Osteocyte (in vitro differentiated cells): ENCODE data around the gene SUPT4H1. TPM values are rescaled to one million over a fixed set of nuclear protein-coding genes. Genes with fewer than 3 reads are reported as not detected.

Experiments used
- DNase-seq: peaks from one replicate; pipeline ENCODE4 v3.0.0; 2021; ENCODE audit warnings: mixed read lengths; ENCODE audit not compliant: unreplicated experiment; ENCODE audit errors: extremely low spot score
- H3K27ac Mint-ChIP-seq: one replicate; pipeline ENCODE4 v1.8.0; 2021; ENCODE audit warnings: mild to moderate bottlenecking, mixed read lengths; ENCODE audit not compliant: unreplicated experiment
- H3K27me3 Mint-ChIP-seq: one replicate; pipeline ENCODE4 v1.8.0; 2021; ENCODE audit warnings: mixed read lengths; ENCODE audit not compliant: unreplicated experiment
- H3K36me3 Mint-ChIP-seq: one replicate; pipeline ENCODE4 v1.8.0; 2021; ENCODE audit warnings: mixed read lengths; ENCODE audit not compliant: unreplicated experiment
- H3K4me1 Mint-ChIP-seq: one replicate; pipeline ENCODE4 v1.8.0; 2021; ENCODE audit warnings: mixed read lengths; ENCODE audit not compliant: unreplicated experiment
- H3K4me3 Mint-ChIP-seq: one replicate; pipeline ENCODE4 v1.8.0; 2021; ENCODE audit warnings: mild to moderate bottlenecking, moderate library complexity, mixed read lengths; ENCODE audit not compliant: unreplicated experiment
- H3K9me3 Mint-ChIP-seq: one replicate; pipeline ENCODE4 v1.8.0; 2021; ENCODE audit warnings: mixed read lengths; ENCODE audit not compliant: unreplicated experiment
- total RNA-seq: library from RNA; stranded (reverse); gene quantifications from 2 replicates; pipeline ENCODE4 v1.2.1, GENCODE V29; 2021
- TF ChIP-seq, protein P1 (sequence below): fragments of 200-600 bp; sonication (generic); IDR thresholded peaks from 2 replicates; pipeline ENCODE4 v1.5.0; 2021; ENCODE audit warnings: antibody characterized with exemption, mild to moderate bottlenecking, moderate library complexity

The SUPT4H1 gene
- total RNA-seq, 1 donor from 2014 or later: 77.0 TPM

DNA sequence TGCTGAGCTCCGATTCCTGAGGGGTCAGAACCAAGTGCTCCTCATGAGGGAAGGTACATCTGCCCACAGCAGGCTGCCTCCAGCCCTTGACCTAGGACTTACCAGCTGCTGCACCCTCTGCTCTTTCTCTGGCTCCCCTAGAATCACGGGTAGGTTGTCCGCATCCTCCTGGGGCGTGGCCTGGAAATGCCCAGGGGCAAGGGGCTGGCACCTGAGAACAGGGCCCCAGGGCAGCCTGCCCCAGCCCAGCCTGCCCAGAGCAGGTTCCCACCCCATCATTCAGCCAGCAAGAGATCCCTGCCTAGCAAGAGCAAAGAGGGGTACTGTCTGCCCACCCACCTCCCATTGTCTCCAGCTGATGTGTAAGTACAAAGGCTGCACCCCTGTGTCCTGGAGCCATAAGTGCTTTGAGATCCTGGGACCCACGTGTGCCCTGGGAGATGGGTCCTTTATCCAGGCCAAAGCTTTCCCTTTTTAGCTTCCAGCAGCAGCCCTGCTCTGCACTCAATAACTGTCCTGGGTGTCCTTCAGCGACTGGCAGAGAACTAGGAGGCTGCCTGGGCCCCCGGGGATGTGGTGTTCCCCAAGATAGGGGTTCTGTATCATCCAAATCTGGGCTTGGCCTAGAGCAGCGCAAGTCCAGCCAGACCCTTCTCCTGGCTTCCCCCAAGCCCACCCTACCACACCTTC, 28.5 kb downstream of the SUPT4H1 start:
- TF ChIP-seq, protein P1, sequence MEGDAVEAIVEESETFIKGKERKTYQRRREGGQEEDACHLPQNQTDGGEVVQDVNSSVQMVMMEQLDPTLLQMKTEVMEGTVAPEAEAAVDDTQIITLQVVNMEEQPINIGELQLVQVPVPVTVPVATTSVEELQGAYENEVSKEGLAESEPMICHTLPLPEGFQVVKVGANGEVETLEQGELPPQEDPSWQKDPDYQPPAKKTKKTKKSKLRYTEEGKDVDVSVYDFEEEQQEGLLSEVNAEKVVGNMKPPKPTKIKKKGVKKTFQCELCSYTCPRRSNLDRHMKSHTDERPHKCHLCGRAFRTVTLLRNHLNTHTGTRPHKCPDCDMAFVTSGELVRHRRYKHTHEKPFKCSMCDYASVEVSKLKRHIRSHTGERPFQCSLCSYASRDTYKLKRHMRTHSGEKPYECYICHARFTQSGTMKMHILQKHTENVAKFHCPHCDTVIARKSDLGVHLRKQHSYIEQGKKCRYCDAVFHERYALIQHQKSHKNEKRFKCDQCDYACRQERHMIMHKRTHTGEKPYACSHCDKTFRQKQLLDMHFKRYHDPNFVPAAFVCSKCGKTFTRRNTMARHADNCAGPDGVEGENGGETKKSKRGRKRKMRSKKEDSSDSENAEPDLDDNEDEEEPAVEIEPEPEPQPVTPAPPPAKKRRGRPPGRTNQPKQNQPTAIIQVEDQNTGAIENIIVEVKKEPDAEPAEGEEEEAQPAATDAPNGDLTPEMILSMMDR: no peak
- Mint-ChIP-seq H3K27me3 (peaks cover 7% of the 10 kb centered on the region), H3K27ac (no peak overlapping the region)

DNA sequence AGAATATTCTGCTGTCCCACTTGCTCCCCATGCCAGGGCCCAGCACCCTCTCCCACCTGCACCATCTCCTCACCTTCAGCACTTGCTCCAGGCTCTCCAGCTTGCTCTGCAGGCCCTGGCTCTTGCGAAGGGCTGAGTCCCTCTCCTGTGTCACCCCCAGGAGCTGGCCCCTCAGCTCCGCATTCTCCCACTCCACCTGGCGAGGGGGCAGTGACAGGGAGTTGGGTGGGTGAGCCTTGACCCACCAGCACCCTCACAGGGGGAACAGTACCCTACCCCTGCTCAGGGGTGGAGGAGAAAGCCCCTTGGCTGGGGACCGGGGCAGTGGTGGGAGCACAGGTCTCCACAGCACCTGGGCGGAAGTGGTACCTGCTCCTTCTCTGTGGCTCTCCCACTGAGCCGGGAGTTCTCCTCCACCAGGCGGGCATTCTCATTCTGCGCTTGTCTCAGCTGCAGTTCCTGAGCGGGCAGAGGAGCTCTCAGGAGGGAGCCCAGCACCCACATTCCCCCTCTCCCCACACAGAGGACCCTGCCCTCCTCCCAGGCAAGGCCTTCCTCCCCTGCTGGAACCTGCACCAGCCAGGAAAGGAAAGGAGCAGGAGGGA, 29.3 kb downstream of the SUPT4H1 start:
- Mint-ChIP-seq H3K4me3 (no peak overlapping the region), H3K4me1 (no peaks in the 10 kb centered on the region), H3K27ac (no peak overlapping the region), H3K36me3 (no peaks in the 10 kb centered on the region), H3K9me3 (no peaks in the 10 kb centered on the region), H3K27me3 (peaks cover 3% of the 10 kb centered on the region)
- TF ChIP-seq, protein P1: no peak
- DNase-seq: no peak

More for the DNA sequence above, 28.5 kb downstream of the SUPT4H1 start:
- Mint-ChIP-seq H3K36me3 (no peaks in the 10 kb centered on the region), H3K9me3 (no peaks in the 10 kb centered on the region), H3K4me1 (no peaks in the 10 kb centered on the region), H3K4me3 (no peak overlapping the region)
- DNase-seq: no peak

DNA sequence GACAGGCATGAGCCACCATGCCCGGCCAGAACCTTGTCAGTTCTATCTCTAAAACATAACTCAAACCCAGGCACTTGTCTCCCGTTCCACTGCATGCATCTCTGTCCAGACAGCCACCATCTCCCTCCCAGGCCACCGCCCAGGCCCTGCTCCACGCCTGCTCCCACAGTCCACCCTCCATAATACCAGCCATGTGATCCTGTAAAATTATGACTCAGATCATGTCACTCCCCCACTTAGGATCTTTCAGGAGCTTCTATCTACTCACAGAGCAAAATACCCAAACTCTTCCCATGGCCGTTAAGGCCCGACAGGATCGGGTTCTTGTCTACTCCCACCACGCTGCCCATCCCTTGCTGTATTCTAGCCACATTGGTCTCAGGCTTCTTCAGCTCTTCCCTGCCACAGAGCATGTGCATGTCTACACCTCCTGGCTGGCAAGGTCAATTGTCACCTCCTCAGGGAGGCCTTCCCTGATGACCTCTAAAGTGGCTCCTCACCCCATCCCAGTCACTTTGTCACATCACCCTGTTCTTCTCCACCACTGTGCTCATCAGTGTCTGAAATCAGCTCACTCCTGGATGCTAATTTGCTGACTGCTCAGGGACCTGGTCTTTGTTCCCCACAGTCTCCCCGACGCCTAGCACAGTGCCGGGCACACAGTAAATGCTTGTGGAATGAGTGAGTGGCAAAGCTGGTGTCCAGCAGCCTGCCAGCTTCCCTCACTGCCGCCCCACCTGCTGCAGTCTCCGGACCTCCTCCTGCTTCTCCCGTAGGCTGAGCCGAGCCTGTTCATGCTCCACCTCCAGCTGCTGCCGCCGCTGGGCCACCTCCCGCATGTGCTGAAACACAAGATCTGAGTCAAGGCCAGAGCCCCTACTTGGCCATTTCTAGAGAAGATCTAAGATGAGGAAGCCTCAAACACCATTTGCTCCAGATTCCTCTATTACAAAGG, 30.2 kb downstream of the SUPT4H1 start:
- H3K4me1 Mint-ChIP-seq: no peaks in the 10 kb centered on the region
- peaks cover 3% of the 10 kb centered on the region for H3K27me3 Mint-ChIP-seq
- no peaks in the 10 kb centered on the region for H3K36me3 Mint-ChIP-seq
- no peak overlapping the region for H3K27ac Mint-ChIP-seq
- no peak for DNase-seq
- H3K9me3 Mint-ChIP-seq: no peaks in the 10 kb centered on the region
- TF ChIP-seq, protein P1: no peak
- no peak overlapping the region for H3K4me3 Mint-ChIP-seq

DNA sequence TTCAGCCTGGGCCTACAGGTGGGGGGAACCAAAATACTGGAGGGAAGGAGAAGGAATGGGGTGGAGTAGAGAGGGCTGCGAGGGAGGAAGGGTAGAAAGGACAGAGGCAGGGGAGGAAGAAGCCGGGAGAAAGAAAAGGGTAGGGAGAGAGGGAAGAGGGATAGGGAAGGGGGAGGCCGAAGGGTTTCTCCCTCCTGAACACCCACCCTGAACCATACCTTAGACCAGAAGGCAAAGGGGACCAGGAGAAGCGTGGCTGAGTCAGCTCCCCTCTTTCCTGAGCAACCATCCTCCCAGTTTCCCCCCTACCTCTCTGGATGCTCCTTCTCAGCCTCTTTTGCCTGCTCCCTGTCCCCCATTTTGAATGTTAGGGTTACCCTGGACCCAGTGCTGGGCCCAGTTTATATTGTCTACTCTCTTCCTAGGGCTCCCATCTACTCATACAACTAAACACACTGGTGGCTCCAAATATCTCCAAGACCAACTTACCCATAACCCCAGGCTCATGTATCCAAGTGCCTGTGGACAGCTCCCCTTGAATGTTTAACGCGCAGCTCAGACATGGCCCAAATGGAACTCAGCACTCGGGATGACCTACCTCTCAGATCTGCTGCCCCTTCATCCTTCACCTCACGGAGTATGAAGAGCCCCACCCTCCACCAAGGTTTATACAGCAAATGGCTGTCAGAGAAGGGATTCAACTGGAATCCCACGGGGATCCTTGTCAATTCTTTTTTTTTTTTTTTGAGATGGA, 31.3 kb downstream of the SUPT4H1 start:
- H3K9me3 Mint-ChIP-seq: no peaks in the 10 kb centered on the region
- TF ChIP-seq, protein P1: no peak
- no peaks in the 10 kb centered on the region for H3K36me3 Mint-ChIP-seq
- H3K4me3 Mint-ChIP-seq: no peak overlapping the region
- DNase-seq: no peak
- H3K4me1 Mint-ChIP-seq: no peaks in the 10 kb centered on the region
- no peak overlapping the region for H3K27ac Mint-ChIP-seq
- peaks cover 3% of the 10 kb centered on the region for H3K27me3 Mint-ChIP-seq
